GM23338 (cell line): ENCODE results near the gene FRMD3. TPM values are rescaled to one million over a fixed set of nuclear protein-coding genes. Genes with fewer than 3 reads are reported as not detected.

Experiments used
- ATAC-seq: fragments of 200-7000 bp; cut with Tn5 transposase; 3 replicates; pipeline ENCODE4 v1.9.1; 2020
- DNase-seq: peaks from one replicate; pipeline ENCODE4 v3.0.0-alpha.2; 2015; ENCODE audit warnings: low spot score
- H2AFZ ChIP-seq: fragments of 200-600 bp; sonication (generic); 2 replicates; pipeline ENCODE4 v1.8.0; 2016; ENCODE audit warnings: antibody characterized with exemption, mild to moderate bottlenecking, moderate library complexity
- H3F3A ChIP-seq: fragments of 200-600 bp; sonication (generic); replicated peaks from 2 replicates; pipeline ENCODE4 v1.8.0; 2017; ENCODE audit warnings: antibody characterized with exemption, mixed run types, low read depth
- H3K27ac ChIP-seq: fragments of 200-600 bp; sonication (generic); 2 replicates; pipeline ENCODE4 v1.6.1; 2016; ENCODE audit warnings: low read depth
- H3K27me3 ChIP-seq: fragments of 200-600 bp; sonication (generic); 2 replicates; pipeline ENCODE4 v1.8.0; 2016; ENCODE audit warnings: mild to moderate bottlenecking, mixed run types, moderate library complexity; ENCODE audit not compliant: insufficient read depth
- H3K36me3 ChIP-seq: fragments of 200-600 bp; sonication (generic); 2 replicates; pipeline ENCODE4 v1.8.0; 2016; ENCODE audit warnings: mild to moderate bottlenecking; ENCODE audit not compliant: insufficient read depth
- H3K4me1 ChIP-seq: fragments of 200-600 bp; sonication (generic); 2 replicates; pipeline ENCODE4 v1.8.0; 2016; ENCODE audit warnings: mild to moderate bottlenecking, moderate library complexity; ENCODE audit not compliant: insufficient read depth
- H3K4me2 ChIP-seq: fragments of 200-600 bp; sonication (generic); 2 replicates; pipeline ENCODE4 v1.7.1; 2017; ENCODE audit warnings: mixed run types
- H3K4me3 ChIP-seq: fragments of 200-600 bp; sonication (generic); 2 replicates; pipeline ENCODE4 v1.6.1; 2016; ENCODE audit warnings: mixed run types
- H3K79me2 ChIP-seq: fragments of 200-600 bp; sonication (generic); replicated peaks from 2 replicates; pipeline ENCODE4 v1.8.0; 2017; ENCODE audit warnings: mild to moderate bottlenecking; ENCODE audit not compliant: insufficient read depth
- H3K9me2 ChIP-seq: fragments of 200-600 bp; sonication (generic); 2 replicates; pipeline ENCODE4 v1.8.0; 2017; ENCODE audit not compliant: insufficient read depth
- H4K20me1 ChIP-seq: fragments of 200-600 bp; sonication (generic); replicated peaks from 2 replicates; pipeline ENCODE4 v1.8.0; 2017; ENCODE audit warnings: mild to moderate bottlenecking; ENCODE audit not compliant: insufficient read depth
- H3K27ac Mint-ChIP-seq: 2 replicates; pipeline ENCODE4 v1.8.0; 2020; ENCODE audit warnings: inconsistent platforms, mild to moderate bottlenecking, moderate library complexity, mixed read lengths
- H3K27me3 Mint-ChIP-seq: 3 replicates; pipeline ENCODE4 v1.8.0; 2022; ENCODE audit warnings: low read depth, mild to moderate bottlenecking, moderate library complexity, mixed read lengths, inconsistent platforms; ENCODE audit not compliant: insufficient read depth, poor library complexity
- H3K36me3 Mint-ChIP-seq: 3 replicates; pipeline ENCODE4 v1.8.0; 2021; ENCODE audit warnings: low read depth, mild to moderate bottlenecking, inconsistent platforms, moderate library complexity, mixed read lengths
- H3K4me1 Mint-ChIP-seq: 3 replicates; pipeline ENCODE4 v1.8.0; 2020; ENCODE audit warnings: mild to moderate bottlenecking, inconsistent platforms, mixed read lengths
- H3K4me3 Mint-ChIP-seq: 3 replicates; pipeline ENCODE4 v1.8.0; 2021; ENCODE audit warnings: moderate library complexity, mild to moderate bottlenecking, inconsistent platforms, mixed read lengths
- H3K9me3 Mint-ChIP-seq: 3 replicates; pipeline ENCODE4 v1.8.0; 2020; ENCODE audit warnings: moderate library complexity, mild to moderate bottlenecking, inconsistent platforms, mixed read lengths
- CREB1 ChIP-seq: fragments of 250-450 bp; sonication (Bioruptor Pico); IDR thresholded peaks from 2 replicates; pipeline ENCODE4 v1.5.0; 2020; ENCODE audit warnings: low read depth, mild to moderate bottlenecking, moderate library complexity
- EZH2phosphoT487 ChIP-seq: fragments of 200-600 bp; sonication (generic); IDR thresholded peaks from one replicate; pipeline ENCODE4 v1.8.1; 2018; ENCODE audit warnings: antibody characterized with exemption; ENCODE audit not compliant: unreplicated experiment
- JUNB ChIP-seq: IDR thresholded peaks from one replicate; pipeline ENCODE4 v1.6.1; 2016; ENCODE audit warnings: antibody characterized with exemption; ENCODE audit not compliant: unreplicated experiment
- POLR2AphosphoS5 ChIP-seq: IDR thresholded peaks from 2 replicates; pipeline ENCODE4 v1.6.1; 2016; ENCODE audit warnings: antibody characterized with exemption, low read depth
- STAT1 ChIP-seq: IDR thresholded peaks from one replicate; pipeline ENCODE4 v1.6.1; 2016; ENCODE audit warnings: antibody characterized with exemption; ENCODE audit not compliant: unreplicated experiment
- ZNF331 ChIP-seq: fragments of 250-450 bp; sonication (Bioruptor Pico); IDR thresholded peaks from 2 replicates; pipeline ENCODE4 v1.5.0; 2020; ENCODE audit warnings: low read depth, mild to moderate bottlenecking, moderate library complexity
- polyA plus RNA-seq: library from polyadenylated mRNA; unstranded; fragments of >200 nt; fragmentation: Nextera tagmentation; extraction: Ambion mirVana; gene quantifications from 2 replicates; pipeline ENCODE4 v1.2.1, GENCODE V29; 2016
- total RNA-seq: library from RNA; depleted of rRNA; stranded (reverse); fragments of >200 nt; shearing (Covaris generic); gene quantifications from 2 replicates; pipeline ENCODE4 v1.2.3, GENCODE V29; 2014
- TF ChIP-seq, protein P1 (sequence below): IDR thresholded peaks from 2 replicates; pipeline ENCODE4 v1.6.1; 2016; ENCODE audit warnings: antibody characterized with exemption
- TF ChIP-seq, protein P2 (sequence below): fragments of 250-450 bp; sonication (Bioruptor Pico); IDR thresholded peaks from 2 replicates; pipeline ENCODE4 v1.5.0; 2020; ENCODE audit warnings: mild to moderate bottlenecking, moderate library complexity
- TF ChIP-seq, protein P3 (sequence below), 2 experiments: fragments of 200-600 bp in 1 of 2; sonication (generic) in 1 of 2; conservative IDR thresholded peaks; 2 replicates each; pipeline versions ENCODE4 v1.5.1 to v1.6.1; 2016 to 2017; ENCODE audit warnings: antibody characterized with exemption in 2 of 2, low read depth in 2 of 2, mild to moderate bottlenecking in 2 of 2, moderate library complexity in 1 of 2

FRMD3 gene
- total and polyA plus RNA-seq, 2 experiments from 2014 or later, result 0.47 to 1.2 TPM

DNA sequence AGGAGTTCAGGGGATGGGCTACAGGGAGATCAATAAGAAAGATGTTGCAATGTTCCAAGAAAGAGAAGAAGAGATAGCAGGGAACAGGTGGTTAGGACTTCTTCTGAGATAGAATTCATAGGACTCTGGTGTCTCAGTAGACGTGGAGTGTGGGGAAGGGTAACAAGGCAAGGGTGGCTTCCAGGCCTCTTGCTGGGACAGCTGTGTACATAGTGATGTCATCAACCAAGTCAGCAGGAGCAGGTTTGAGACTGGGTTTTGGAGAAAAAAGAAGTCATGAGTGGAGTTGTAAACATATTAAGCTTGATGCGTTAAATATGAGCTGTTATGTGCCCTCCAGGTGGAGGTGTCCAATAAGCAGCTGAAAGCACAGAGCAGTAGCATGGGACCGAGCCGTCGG, 263.4 kb downstream of the FRMD3 start:
- Histone ChIP-seq H3K4me1 (no peaks in the 10 kb centered on the region), H2AFZ (no peak overlapping the region), H4K20me1 (no peaks in the 10 kb centered on the region), H3K4me3 (no peak overlapping the region), H3F3A (no peaks in the 10 kb centered on the region), H3K36me3 (peaks cover 3% of the 10 kb centered on the region; the same call in 1 of the 2 replicates), H3K4me2 (no peak overlapping the region), H3K27me3 (no peaks in the 10 kb centered on the region), H3K79me2 (no peaks in the 10 kb centered on the region), H3K27ac (no peak overlapping the region), H3K9me2 (no peaks in the 10 kb centered on the region)
- peaks cover 2% of the 10 kb centered on the region for H3K27me3 Mint-ChIP-seq
- DNase-seq (no peak), ATAC-seq (no peak)
- no peak overlapping the region for H3K27ac Mint-ChIP-seq
- peaks cover 13% of the 10 kb centered on the region; the same call in 2 of the 3 replicates for H3K9me3 Mint-ChIP-seq
- H3K36me3 Mint-ChIP-seq, result peaks cover 2% of the 10 kb centered on the region; the same call in 1 of the 3 replicates
- no peak overlapping the region for H3K4me3 Mint-ChIP-seq
- no peaks in the 10 kb centered on the region for H3K4me1 Mint-ChIP-seq
- TF ChIP-seq, protein P1, sequence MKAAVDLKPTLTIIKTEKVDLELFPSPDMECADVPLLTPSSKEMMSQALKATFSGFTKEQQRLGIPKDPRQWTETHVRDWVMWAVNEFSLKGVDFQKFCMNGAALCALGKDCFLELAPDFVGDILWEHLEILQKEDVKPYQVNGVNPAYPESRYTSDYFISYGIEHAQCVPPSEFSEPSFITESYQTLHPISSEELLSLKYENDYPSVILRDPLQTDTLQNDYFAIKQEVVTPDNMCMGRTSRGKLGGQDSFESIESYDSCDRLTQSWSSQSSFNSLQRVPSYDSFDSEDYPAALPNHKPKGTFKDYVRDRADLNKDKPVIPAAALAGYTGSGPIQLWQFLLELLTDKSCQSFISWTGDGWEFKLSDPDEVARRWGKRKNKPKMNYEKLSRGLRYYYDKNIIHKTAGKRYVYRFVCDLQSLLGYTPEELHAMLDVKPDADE, result no peak
- TF ChIP-seq, protein P2, sequence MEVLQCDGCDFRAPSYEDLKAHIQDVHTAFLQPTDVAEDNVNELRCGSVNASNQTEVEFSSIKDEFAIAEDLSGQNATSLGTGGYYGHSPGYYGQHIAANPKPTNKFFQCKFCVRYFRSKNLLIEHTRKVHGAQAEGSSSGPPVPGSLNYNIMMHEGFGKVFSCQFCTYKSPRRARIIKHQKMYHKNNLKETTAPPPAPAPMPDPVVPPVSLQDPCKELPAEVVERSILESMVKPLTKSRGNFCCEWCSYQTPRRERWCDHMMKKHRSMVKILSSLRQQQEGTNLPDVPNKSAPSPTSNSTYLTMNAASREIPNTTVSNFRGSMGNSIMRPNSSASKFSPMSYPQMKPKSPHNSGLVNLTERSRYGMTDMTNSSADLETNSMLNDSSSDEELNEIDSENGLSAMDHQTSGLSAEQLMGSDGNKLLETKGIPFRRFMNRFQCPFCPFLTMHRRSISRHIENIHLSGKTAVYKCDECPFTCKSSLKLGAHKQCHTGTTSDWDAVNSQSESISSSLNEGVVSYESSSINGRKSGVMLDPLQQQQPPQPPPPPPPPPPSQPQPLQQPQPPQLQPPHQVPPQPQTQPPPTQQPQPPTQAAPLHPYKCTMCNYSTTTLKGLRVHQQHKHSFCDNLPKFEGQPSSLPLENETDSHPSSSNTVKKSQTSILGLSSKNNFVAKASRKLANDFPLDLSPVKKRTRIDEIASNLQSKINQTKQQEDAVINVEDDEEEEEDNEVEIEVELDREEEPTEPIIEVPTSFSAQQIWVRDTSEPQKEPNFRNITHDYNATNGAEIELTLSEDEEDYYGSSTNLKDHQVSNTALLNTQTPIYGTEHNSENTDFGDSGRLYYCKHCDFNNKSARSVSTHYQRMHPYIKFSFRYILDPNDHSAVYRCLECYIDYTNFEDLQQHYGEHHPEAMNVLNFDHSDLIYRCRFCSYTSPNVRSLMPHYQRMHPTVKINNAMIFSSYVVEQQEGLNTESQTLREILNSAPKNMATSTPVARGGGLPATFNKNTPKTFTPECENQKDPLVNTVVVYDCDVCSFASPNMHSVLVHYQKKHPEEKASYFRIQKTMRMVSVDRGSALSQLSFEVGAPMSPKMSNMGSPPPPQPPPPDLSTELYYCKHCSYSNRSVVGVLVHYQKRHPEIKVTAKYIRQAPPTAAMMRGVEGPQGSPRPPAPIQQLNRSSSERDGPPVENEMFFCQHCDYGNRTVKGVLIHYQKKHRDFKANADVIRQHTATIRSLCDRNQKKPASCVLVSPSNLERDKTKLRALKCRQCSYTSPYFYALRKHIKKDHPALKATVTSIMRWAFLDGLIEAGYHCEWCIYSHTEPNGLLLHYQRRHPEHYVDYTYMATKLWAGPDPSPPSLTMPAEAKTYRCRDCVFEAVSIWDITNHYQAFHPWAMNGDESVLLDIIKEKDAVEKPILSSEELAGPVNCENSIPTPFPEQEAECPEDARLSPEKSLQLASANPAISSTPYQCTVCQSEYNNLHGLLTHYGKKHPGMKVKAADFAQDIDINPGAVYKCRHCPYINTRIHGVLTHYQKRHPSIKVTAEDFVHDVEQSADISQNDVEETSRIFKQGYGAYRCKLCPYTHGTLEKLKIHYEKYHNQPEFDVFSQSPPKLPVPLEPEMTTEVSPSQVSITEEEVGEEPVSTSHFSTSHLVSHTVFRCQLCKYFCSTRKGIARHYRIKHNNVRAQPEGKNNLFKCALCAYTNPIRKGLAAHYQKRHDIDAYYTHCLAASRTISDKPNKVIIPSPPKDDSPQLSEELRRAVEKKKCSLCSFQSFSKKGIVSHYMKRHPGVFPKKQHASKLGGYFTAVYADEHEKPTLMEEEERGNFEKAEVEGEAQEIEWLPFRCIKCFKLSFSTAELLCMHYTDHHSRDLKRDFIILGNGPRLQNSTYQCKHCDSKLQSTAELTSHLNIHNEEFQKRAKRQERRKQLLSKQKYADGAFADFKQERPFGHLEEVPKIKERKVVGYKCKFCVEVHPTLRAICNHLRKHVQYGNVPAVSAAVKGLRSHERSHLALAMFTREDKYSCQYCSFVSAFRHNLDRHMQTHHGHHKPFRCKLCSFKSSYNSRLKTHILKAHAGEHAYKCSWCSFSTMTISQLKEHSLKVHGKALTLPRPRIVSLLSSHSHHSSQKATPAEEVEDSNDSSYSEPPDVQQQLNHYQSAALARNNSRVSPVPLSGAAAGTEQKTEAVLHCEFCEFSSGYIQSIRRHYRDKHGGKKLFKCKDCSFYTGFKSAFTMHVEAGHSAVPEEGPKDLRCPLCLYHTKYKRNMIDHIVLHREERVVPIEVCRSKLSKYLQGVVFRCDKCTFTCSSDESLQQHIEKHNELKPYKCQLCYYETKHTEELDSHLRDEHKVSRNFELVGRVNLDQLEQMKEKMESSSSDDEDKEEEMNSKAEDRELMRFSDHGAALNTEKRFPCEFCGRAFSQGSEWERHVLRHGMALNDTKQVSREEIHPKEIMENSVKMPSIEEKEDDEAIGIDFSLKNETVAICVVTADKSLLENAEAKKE, result no peak
- TF ChIP-seq, protein P3, sequence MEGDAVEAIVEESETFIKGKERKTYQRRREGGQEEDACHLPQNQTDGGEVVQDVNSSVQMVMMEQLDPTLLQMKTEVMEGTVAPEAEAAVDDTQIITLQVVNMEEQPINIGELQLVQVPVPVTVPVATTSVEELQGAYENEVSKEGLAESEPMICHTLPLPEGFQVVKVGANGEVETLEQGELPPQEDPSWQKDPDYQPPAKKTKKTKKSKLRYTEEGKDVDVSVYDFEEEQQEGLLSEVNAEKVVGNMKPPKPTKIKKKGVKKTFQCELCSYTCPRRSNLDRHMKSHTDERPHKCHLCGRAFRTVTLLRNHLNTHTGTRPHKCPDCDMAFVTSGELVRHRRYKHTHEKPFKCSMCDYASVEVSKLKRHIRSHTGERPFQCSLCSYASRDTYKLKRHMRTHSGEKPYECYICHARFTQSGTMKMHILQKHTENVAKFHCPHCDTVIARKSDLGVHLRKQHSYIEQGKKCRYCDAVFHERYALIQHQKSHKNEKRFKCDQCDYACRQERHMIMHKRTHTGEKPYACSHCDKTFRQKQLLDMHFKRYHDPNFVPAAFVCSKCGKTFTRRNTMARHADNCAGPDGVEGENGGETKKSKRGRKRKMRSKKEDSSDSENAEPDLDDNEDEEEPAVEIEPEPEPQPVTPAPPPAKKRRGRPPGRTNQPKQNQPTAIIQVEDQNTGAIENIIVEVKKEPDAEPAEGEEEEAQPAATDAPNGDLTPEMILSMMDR (conservative IDR thresholded peaks at IDR 0.05; ENCODE audit: low read depth in 2 of 2), result no peak
- TF ChIP-seq CREB1 (CRISPR knock-in tag) (no peak), STAT1 (no peak), JUNB (no peak), ZNF331 (CRISPR knock-in tag) (no peak), POLR2AphosphoS5 (no peak), EZH2phosphoT487 (no peak)
